Raji (cell line): ENCODE data around the gene HSD3B7.

Source experiments
- POLR2A ChIP-seq: IDR thresholded peaks from 2 replicates; pipeline ENCODE4 v1.6.1; 2011; ENCODE audit warnings: low read depth, low read length, control low read depth; ENCODE audit not compliant: insufficient read depth

Gene HSD3B7

GRCh38 chr16:30969246-30969842 is 15.7 kb upstream of the HSD3B7 start:
- TF ChIP-seq POLR2A = no peak

- no peak for TF ChIP-seq POLR2A
These were observed 13.7 kb upstream of the HSD3B7 start for GRCh38 chr16:30971298-30971697.

- no peak for TF ChIP-seq POLR2A
These were observed 12.1 kb upstream of the HSD3B7 start for GRCh38 chr16:30972872-30973271.

GRCh38 chr16:30974348-30974747 is 10.7 kb upstream of the HSD3B7 start:
- TF ChIP-seq POLR2A = no peak

GRCh38 chr16:30976486-30976885 is 8.5 kb upstream of the HSD3B7 start:
- TF ChIP-seq POLR2A = no peak

- TF ChIP-seq POLR2A = no peak
These were observed 7.5 kb upstream of the HSD3B7 start for GRCh38 chr16:30977502-30977901.

GRCh38 chr16:30979170-30980022 is 5.6 kb upstream of the HSD3B7 start:
- no peak for TF ChIP-seq POLR2A

GRCh38 chr16:30980023-30980371 is 5.0 kb upstream of the HSD3B7 start:
- no peak for TF ChIP-seq POLR2A

- TF ChIP-seq POLR2A = no peak
These were observed 4.6 kb upstream of the HSD3B7 start for GRCh38 chr16:30980434-30980833.

- no peak for TF ChIP-seq POLR2A
These were observed 4.0 kb upstream of the HSD3B7 start for GRCh38 chr16:30980959-30981358.

- TF ChIP-seq POLR2A = no peak
These were observed 2.3 kb upstream of the HSD3B7 start for GRCh38 chr16:30982548-30983288.

- TF ChIP-seq POLR2A = no peak
These were observed 1.6 kb upstream of the HSD3B7 start for GRCh38 chr16:30983289-30983889.

- TF ChIP-seq POLR2A = no peak
These were observed 953 bp upstream of the HSD3B7 start for GRCh38 chr16:30983898-30984610.

- TF ChIP-seq POLR2A = no peak
These were observed 558 bp downstream of the HSD3B7 start for GRCh38 chr16:30985401-30986128.
